Skeletal muscle satellite cell (primary cell): ENCODE data around the gene BBS4.

Experiments used
- H3K27me3 ChIP-seq: 2 replicates; pipeline ENCODE4 v1.7.0; 2013; ENCODE audit warnings: low read length; ENCODE audit not compliant: control insufficient read depth, insufficient read depth
- H3K36me3 ChIP-seq: 2 replicates; pipeline ENCODE4 v1.7.0; 2013; ENCODE audit warnings: mild to moderate bottlenecking, control low read depth, low read length; ENCODE audit not compliant: insufficient read depth
- H3K4me1 ChIP-seq: 2 replicates; pipeline ENCODE4 v1.7.0; 2013; ENCODE audit warnings: low read length; ENCODE audit not compliant: control insufficient read depth, insufficient read depth
- H3K4me2 ChIP-seq: 2 replicates; pipeline ENCODE4 v1.7.0; 2013; ENCODE audit warnings: mild to moderate bottlenecking, low read length
- H3K4me3 ChIP-seq: 2 replicates; pipeline ENCODE4 v1.7.0; 2013; ENCODE audit warnings: low read length
- H3K9ac ChIP-seq: 2 replicates; pipeline ENCODE4 v1.7.0; 2013; ENCODE audit warnings: mild to moderate bottlenecking, low read depth, low read length, moderate library complexity
- H3K9me3 ChIP-seq: replicated peaks from 2 replicates; pipeline ENCODE4 v1.7.0; 2013; ENCODE audit warnings: mild to moderate bottlenecking, control low read depth, low read length

Gene BBS4

GRCh38 chr15:72770673-72771328 lies 84.8 kb downstream of the BBS4 start:
- Histone ChIP-seq H3K4me2 (no peak overlapping the region), H3K4me3 (no peak overlapping the region), H3K9me3 (peaks cover 11% of the 10 kb centered on the region), H3K36me3 (peaks cover 56% of the 10 kb centered on the region), H3K9ac (no peak overlapping the region), H3K4me1 (no peaks in the 10 kb centered on the region), H3K27me3 (no peaks in the 10 kb centered on the region)

GRCh38 chr15:72771329-72771725 lies 85.3 kb downstream of the BBS4 start:
- Histone ChIP-seq H3K4me1 (no peaks in the 10 kb centered on the region), H3K36me3 (peaks cover 54% of the 10 kb centered on the region), H3K4me3 (no peak overlapping the region), H3K9me3 (peaks cover 11% of the 10 kb centered on the region), H3K27me3 (no peaks in the 10 kb centered on the region), H3K4me2 (no peak overlapping the region), H3K9ac (no peak overlapping the region)

- Histone ChIP-seq H3K36me3 (peaks cover 28% of the 10 kb centered on the region), H3K4me3 (no peak overlapping the region), H3K4me1 (no peaks in the 10 kb centered on the region), H3K4me2 (no peak overlapping the region), H3K9ac (no peak overlapping the region), H3K9me3 (no peaks in the 10 kb centered on the region), H3K27me3 (no peaks in the 10 kb centered on the region)
Observed at GRCh38 chr15:72774696-72775383, 88.8 kb downstream of the BBS4 start.

GRCh38 chr15:72778796-72779195 lies 92.8 kb downstream of the BBS4 start:
- Histone ChIP-seq H3K4me3 (no peak overlapping the region), H3K9me3 (no peaks in the 10 kb centered on the region), H3K27me3 (no peaks in the 10 kb centered on the region), H3K4me1 (peaks cover 5% of the 10 kb centered on the region), H3K9ac (no peak overlapping the region), H3K4me2 (no peak overlapping the region), H3K36me3 (peaks cover 7% of the 10 kb centered on the region)

GRCh38 chr15:72781631-72782030 lies 95.6 kb downstream of the BBS4 start:
- Histone ChIP-seq H3K4me3 (peak overlapping the region; percentile 95), H3K9ac (no peak overlapping the region), H3K4me1 (peaks cover 11% of the 10 kb centered on the region)

GRCh38 chr15:72782274-72783003 lies 96.4 kb downstream of the BBS4 start:
- Histone ChIP-seq H3K4me2 (peak overlapping the region; percentile 89), H3K9me3 (no peaks in the 10 kb centered on the region), H3K4me3 (peak overlapping the region; percentile 95), H3K27me3 (no peaks in the 10 kb centered on the region), H3K36me3 (no peaks in the 10 kb centered on the region), H3K9ac (peak overlapping the region; percentile 80), H3K4me1 (peaks cover 11% of the 10 kb centered on the region)

More at GRCh38 chr15:72781631-72782030, 95.6 kb downstream of the BBS4 start:
- Histone ChIP-seq H3K9me3 (no peaks in the 10 kb centered on the region), H3K27me3 (no peaks in the 10 kb centered on the region), H3K36me3 (no peaks in the 10 kb centered on the region), H3K4me2 (peak overlapping the region; percentile 89)

GRCh38 chr15:72783004-72783639 lies 97.1 kb downstream of the BBS4 start:
- Histone ChIP-seq H3K27me3 (no peaks in the 10 kb centered on the region), H3K4me1 (peaks cover 11% of the 10 kb centered on the region), H3K4me3 (peak overlapping the region; percentile 95), H3K9me3 (no peaks in the 10 kb centered on the region), H3K4me2 (peak overlapping the region; percentile 89), H3K9ac (peak overlapping the region; percentile 80), H3K36me3 (no peaks in the 10 kb centered on the region)

- no peaks in the 10 kb centered on the region for H3K9me3 ChIP-seq
- H3K9ac ChIP-seq, result peak within 1 kb of the TSS; percentile 80
- H3K4me2 ChIP-seq, result peak within 1 kb of the TSS; percentile 89
- H3K4me3 ChIP-seq, result peak within 1 kb of the TSS; percentile 95
- H3K27me3 ChIP-seq, result no peaks in the 10 kb centered on the region
- H3K4me1 ChIP-seq, result peaks cover 11% of the 10 kb centered on the region
- H3K36me3 ChIP-seq, result no peaks in the 10 kb centered on the region
Observed at GRCh38 chr15:72783640-72784455, 97.8 kb downstream of the BBS4 start, which contains the start of gene ADPGK. Gene ADPGK, minus strand, starts transcription at chr15:72783758. Its CDS starts 67 bp downstream, at chr15:72783691.

- peak overlapping the region; percentile 80 for H3K9ac ChIP-seq
- H3K36me3 ChIP-seq, result no peaks in the 10 kb centered on the region
- no peaks in the 10 kb centered on the region for H3K27me3 ChIP-seq
- H3K4me1 ChIP-seq, result peaks cover 11% of the 10 kb centered on the region
- peak overlapping the region; percentile 95 for H3K4me3 ChIP-seq
- no peaks in the 10 kb centered on the region for H3K9me3 ChIP-seq
- peak overlapping the region; percentile 89 for H3K4me2 ChIP-seq
Observed at GRCh38 chr15:72784456-72784876, 98.5 kb downstream of the BBS4 start.

GRCh38 chr15:72785432-72785831 lies 99.4 kb downstream of the BBS4 start:
- Histone ChIP-seq H3K9ac (no peak overlapping the region), H3K4me2 (no peak overlapping the region), H3K36me3 (no peaks in the 10 kb centered on the region), H3K4me1 (peaks cover 15% of the 10 kb centered on the region), H3K9me3 (no peaks in the 10 kb centered on the region), H3K4me3 (no peak overlapping the region), H3K27me3 (no peaks in the 10 kb centered on the region)
